GM12874 (cell line): ENCODE results near the gene GEMIN5.

Experiments
- CTCF ChIP-seq: IDR thresholded peaks from 2 replicates; pipeline ENCODE4 v1.5.1; 2011; ENCODE audit warnings: low read depth, mild to moderate bottlenecking, control low read depth, low read length, moderate library complexity; ENCODE audit not compliant: insufficient read depth

GEMIN5 gene

GRCh38 chr5:154940375-154940771 is 2.4 kb upstream of the GEMIN5 start:
- TF ChIP-seq CTCF = no peak

GRCh38 chr5:154937186-154937717 is 759 bp downstream of the GEMIN5 start:
- no peak for TF ChIP-seq CTCF

GRCh38 chr5:154934881-154935280 is 3.1 kb downstream of the GEMIN5 start:
- TF ChIP-seq CTCF = no peak

- TF ChIP-seq CTCF = no peak
These were observed 4.5 kb downstream of the GEMIN5 start for GRCh38 chr5:154933537-154933936.

GRCh38 chr5:154923441-154924430 is 14.3 kb downstream of the GEMIN5 start:
- no peak for TF ChIP-seq CTCF

- TF ChIP-seq CTCF = no peak
These were observed 20.3 kb downstream of the GEMIN5 start for GRCh38 chr5:154917757-154918156.

- no peak for TF ChIP-seq CTCF
These were observed 21.1 kb downstream of the GEMIN5 start for GRCh38 chr5:154916874-154917273.
